Kidney epithelial cell (primary cell): ENCODE results near the gene PRKACG. TPM values are rescaled to one million over a fixed set of nuclear protein-coding genes. Genes with fewer than 3 reads are reported as not detected.

Experiments used
- DNase-seq: peaks from one replicate; pipeline ENCODE4 v3.0.0-alpha.2; 2010; ENCODE audit warnings: low read depth
- H3K27me3 ChIP-seq: 2 replicates; pipeline ENCODE4 v1.6.0; 2011; ENCODE audit warnings: low read length; ENCODE audit not compliant: control insufficient read depth, insufficient read depth
- H3K36me3 ChIP-seq: 2 replicates; pipeline ENCODE4 v1.5.1; 2011; ENCODE audit warnings: low read length; ENCODE audit not compliant: control insufficient read depth, insufficient read depth
- H3K4me3 ChIP-seq: 2 replicates; pipeline ENCODE4 v1.5.1; 2011; ENCODE audit warnings: low read depth, mild to moderate bottlenecking, control low read depth, low read length
- total RNA-seq: library from RNA; depleted of rRNA; stranded (reverse); fragments of >200 nt; gene quantifications from 2 replicates; pipeline ENCODE4 v1.2.3, GENCODE V29; 2015
- TF ChIP-seq, protein P1 (sequence below): IDR thresholded peaks from 2 replicates; pipeline ENCODE4 v1.5.1; 2011; ENCODE audit warnings: mild to moderate bottlenecking, moderate library complexity, low read length, control low read depth, inconsistent platforms; ENCODE audit not compliant: insufficient read depth, poor library complexity, severe bottlenecking

The PRKACG gene
- total RNA-seq, 1 donor from 2014 or later = not detected

DNA sequence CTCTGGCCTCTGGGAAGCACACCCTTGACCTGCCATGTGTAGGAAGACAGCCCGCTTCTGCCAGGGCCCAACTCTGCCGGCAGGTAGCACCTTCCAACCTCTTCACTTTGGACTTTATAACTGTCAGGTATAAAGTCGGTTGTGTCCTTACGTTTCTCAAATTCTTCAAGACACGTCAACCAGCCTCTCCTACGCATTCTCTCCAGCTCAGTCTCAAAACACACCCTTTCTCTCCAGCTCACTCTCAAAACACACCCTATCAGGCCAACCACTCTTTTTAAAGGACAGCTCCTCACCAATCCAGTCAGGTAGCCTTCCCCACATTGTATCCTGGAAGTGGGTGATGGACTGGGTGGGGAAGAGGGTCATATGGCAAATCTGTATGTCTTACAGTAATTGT, 35.2 kb upstream of the PRKACG start:
- TF ChIP-seq, protein P1, sequence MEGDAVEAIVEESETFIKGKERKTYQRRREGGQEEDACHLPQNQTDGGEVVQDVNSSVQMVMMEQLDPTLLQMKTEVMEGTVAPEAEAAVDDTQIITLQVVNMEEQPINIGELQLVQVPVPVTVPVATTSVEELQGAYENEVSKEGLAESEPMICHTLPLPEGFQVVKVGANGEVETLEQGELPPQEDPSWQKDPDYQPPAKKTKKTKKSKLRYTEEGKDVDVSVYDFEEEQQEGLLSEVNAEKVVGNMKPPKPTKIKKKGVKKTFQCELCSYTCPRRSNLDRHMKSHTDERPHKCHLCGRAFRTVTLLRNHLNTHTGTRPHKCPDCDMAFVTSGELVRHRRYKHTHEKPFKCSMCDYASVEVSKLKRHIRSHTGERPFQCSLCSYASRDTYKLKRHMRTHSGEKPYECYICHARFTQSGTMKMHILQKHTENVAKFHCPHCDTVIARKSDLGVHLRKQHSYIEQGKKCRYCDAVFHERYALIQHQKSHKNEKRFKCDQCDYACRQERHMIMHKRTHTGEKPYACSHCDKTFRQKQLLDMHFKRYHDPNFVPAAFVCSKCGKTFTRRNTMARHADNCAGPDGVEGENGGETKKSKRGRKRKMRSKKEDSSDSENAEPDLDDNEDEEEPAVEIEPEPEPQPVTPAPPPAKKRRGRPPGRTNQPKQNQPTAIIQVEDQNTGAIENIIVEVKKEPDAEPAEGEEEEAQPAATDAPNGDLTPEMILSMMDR = no peak
- Histone ChIP-seq H3K27me3 (no peaks in the 10 kb centered on the region), H3K36me3 (no peaks in the 10 kb centered on the region), H3K4me3 (no peak overlapping the region)
- DNase-seq = no peak

DNA sequence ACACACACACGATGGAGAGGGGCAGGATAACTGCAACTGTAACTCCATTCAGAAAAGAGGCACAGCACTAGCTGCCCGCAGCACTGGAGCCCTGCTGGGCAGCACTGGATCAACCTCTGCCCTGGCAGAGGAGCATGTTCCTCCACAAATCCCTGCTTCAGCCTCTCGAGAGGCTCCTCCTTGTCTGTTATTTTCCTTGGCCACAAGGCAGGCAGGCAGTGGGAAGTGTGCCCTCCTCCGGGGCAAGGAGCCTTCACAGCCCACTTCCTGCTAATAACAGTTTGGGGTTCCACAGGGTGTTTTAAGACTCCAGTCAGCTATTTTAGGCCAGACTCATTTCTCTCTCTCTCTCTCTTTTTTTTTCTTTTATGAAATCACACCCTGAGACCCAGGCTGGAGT, 33.5 kb upstream of the PRKACG start:
- DNase-seq = no peak
- Histone ChIP-seq H3K4me3 (no peak overlapping the region), H3K36me3 (no peaks in the 10 kb centered on the region), H3K27me3 (no peaks in the 10 kb centered on the region)
- TF ChIP-seq, protein P1 = no peak

DNA sequence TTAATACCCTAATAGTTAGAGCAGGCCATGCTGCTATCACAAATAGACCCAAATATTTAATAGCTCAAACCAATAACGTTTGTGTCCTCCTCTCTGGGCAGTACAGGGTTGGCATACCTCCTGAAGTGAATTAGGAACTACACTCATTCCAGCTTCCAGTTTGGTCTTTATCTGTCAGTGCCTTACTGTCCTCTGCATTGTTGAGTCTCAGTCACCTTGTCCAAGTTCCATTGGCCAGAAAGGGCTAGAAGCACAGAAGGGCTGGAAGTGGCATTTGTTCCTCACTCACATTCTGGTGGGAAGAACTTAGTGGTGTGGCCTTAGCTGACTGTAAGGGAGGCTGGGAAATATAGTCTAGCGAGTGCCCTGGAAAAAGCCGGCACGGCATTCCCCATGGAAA, 32.8 kb upstream of the PRKACG start:
- no peak for DNase-seq
- Histone ChIP-seq H3K27me3 (no peaks in the 10 kb centered on the region), H3K36me3 (no peaks in the 10 kb centered on the region), H3K4me3 (no peak overlapping the region)
- TF ChIP-seq, protein P1 = no peak

DNA sequence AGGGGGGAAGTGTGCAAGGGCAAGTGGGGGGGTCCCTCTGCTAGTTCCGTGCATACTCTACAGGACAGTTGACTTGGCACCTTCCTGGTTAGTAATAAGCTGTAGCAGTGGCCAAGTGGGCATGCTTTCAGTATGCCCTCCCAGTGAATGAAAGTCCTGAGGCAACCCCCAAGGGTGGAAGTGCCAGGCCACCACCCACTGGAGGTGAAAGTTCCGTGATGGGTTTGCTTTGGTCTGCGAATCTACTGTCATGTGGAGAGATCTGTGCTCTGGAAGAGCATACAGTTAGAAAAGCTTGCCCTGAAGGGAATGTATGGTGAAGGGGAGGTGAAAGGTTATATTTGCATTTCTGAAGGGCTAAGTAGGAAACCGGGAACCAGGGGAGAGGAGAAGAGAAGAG, 31.9 kb upstream of the PRKACG start:
- no peak for DNase-seq
- TF ChIP-seq, protein P1 = no peak

DNA sequence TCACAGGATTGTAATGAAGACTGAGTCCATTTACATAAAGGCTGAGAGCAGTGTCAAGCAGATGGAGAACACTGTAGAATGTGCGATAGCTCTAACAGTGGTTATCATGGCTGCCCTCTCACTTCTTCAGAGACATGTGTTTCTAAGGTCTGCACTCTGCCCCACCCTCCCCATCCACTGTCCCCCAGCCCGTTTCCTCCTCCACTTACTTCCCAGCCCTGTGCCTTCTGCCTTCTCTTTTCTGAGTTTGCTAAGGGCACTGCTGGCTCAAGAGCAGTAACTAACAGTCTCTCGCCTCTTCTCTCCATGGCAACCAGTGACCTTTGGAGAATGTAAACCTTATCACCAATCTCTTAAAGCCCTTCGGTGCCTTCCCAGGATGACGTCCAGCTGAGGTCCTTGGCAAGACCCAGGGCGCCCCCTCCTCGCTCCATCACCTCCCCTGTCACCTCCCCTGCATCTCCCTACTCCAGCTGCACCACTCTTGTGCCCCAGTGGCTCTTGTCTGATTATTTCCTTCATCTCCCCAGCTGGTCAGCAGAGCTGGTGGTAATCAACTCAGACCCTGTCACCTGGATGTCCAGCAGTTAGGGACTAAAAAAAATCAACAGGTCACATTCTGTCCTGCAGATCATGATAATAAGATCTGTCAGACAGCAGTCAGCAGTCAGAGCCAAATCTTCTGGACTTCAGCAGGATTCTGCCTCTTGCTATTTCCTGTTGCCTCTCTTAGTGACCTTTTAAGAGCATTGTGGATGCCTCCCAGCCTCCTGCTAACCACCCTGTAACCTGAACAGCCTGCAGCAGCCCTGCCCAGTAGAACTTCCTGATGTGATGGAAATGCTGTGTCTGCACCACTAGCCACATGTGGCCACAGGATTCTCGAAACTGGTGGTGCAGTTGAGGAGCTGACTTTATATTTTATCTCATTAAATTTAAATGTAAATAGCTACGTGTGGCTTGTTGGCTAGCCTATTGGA, 30.6 kb upstream of the PRKACG start:
- TF ChIP-seq, protein P1 = no peak
- no peak for DNase-seq
- no peak overlapping the region for H3K4me3 ChIP-seq
- no peaks in the 10 kb centered on the region for H3K36me3 ChIP-seq
- no peaks in the 10 kb centered on the region for H3K27me3 ChIP-seq

More for the DNA sequence above, 31.9 kb upstream of the PRKACG start:
- no peaks in the 10 kb centered on the region for H3K27me3 ChIP-seq
- H3K36me3 ChIP-seq = no peaks in the 10 kb centered on the region
- H3K4me3 ChIP-seq = no peak overlapping the region
